ENCODE data around the gene TBCCD1. TPM values are rescaled to one million over a fixed set of nuclear protein-coding genes. Genes with fewer than 3 reads are reported as not detected.

Gene TBCCD1
- total RNA-seq, 1 experiment from 2014 or later: 25.1 TPM

DNA sequence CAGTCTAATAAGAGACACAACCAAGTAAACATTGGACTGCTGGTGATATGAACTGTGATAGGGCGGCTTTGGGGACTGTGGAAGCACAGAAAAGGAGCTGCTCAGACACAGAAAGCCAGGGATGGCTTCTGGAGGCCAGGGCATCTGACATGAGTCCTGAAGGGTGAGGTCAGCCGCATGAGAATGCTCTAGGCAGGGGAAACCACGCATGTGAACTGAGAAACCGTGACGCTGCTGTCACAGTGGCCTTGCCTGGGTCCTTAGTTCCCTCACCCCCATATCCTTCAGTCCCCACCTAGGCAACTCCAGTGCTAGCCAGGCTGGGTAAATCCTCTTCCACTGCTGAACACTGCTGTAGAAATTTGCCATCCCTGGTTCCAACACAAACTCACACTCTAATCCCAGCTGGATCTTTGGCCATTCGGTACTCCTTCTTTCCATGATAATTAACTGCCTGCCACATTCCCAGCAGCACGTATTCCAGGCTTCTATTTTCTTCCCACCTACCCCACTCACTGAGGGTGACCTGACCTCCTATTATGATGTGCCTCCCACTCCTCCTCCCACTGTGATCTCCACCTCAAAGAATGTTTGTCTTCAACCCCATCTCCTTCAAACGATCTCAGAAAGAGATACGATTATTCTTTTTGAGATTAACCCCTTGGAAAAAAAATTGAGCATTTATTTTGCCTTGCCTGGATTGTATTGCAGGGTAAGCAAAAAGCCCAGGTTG lies 54.4 kb downstream of the TBCCD1 start:
- Mint-ChIP-seq H3K4me3 (ENCODE audit: low read depth, unreplicated experiment) (no peak overlapping the region), H3K27ac (ENCODE audit: unreplicated experiment) (no peak overlapping the region), H3K4me1 (ENCODE audit: low read depth, unreplicated experiment) (no peaks in the 10 kb centered on the region), H3K9me3 (ENCODE audit: low read depth, unreplicated experiment) (no peaks in the 10 kb centered on the region), H3K27me3 (ENCODE audit: unreplicated experiment) (peaks cover 100% of the 10 kb centered on the region), H3K36me3 (ENCODE audit: insufficient read depth, unreplicated experiment) (no peaks in the 10 kb centered on the region)
- intact Hi-C loops (cut with micrococcal nuclease; ENCODE audit: unreplicated experiment): no loop called here
- TF ChIP-seq CTCF (IDR thresholded peaks at IDR 0.05; ENCODE audit: unreplicated experiment): no peak
- CTCF ChIA-PET: interaction anchor here (1.3 kb wide), 1 partner anchor 12 kb away, joined by 4 read pairs; no protein-coding TSS in a partner anchor
- no TSS peak for BruUV-seq (replicated peaks)
- DNase-seq: no peak

GRCh38 chr3:186511702-186512101 lies 55.4 kb downstream of the TBCCD1 start:
- H3K4me3 Mint-ChIP-seq (ENCODE audit: low read depth, unreplicated experiment): no peak overlapping the region
- no TSS peak for BruUV-seq (replicated peaks)
- no peaks in the 10 kb centered on the region for H3K9me3 Mint-ChIP-seq (ENCODE audit: low read depth, unreplicated experiment)
- H3K36me3 Mint-ChIP-seq (ENCODE audit: insufficient read depth, unreplicated experiment): no peaks in the 10 kb centered on the region
- DNase-seq: no peak
- no peaks in the 10 kb centered on the region for H3K4me1 Mint-ChIP-seq (ENCODE audit: low read depth, unreplicated experiment)
- CTCF ChIA-PET: no interaction called here
- no peak overlapping the region for H3K27ac Mint-ChIP-seq (ENCODE audit: unreplicated experiment)
- no peak for TF ChIP-seq CTCF (IDR thresholded peaks at IDR 0.05; ENCODE audit: unreplicated experiment)
- peaks cover 100% of the 10 kb centered on the region for H3K27me3 Mint-ChIP-seq (ENCODE audit: unreplicated experiment)
- intact Hi-C loops (cut with micrococcal nuclease; ENCODE audit: unreplicated experiment): no loop called here

GRCh38 chr3:186511245-186511644 lies 55.9 kb downstream of the TBCCD1 start:
- DNase-seq: no peak
- CTCF ChIA-PET: no interaction called here
- TF ChIP-seq CTCF (IDR thresholded peaks at IDR 0.05; ENCODE audit: unreplicated experiment): no peak
- H3K27me3 Mint-ChIP-seq (ENCODE audit: unreplicated experiment): peaks cover 100% of the 10 kb centered on the region
- no peak overlapping the region for H3K27ac Mint-ChIP-seq (ENCODE audit: unreplicated experiment)
- H3K9me3 Mint-ChIP-seq (ENCODE audit: low read depth, unreplicated experiment): no peaks in the 10 kb centered on the region
- H3K36me3 Mint-ChIP-seq (ENCODE audit: insufficient read depth, unreplicated experiment): no peaks in the 10 kb centered on the region
- BruUV-seq (replicated peaks): no TSS peak
- no peaks in the 10 kb centered on the region for H3K4me1 Mint-ChIP-seq (ENCODE audit: low read depth, unreplicated experiment)
- no peak overlapping the region for H3K4me3 Mint-ChIP-seq (ENCODE audit: low read depth, unreplicated experiment)
- intact Hi-C loops (cut with micrococcal nuclease; ENCODE audit: unreplicated experiment): no loop called here

GRCh38 chr3:186510374-186511079 lies 56.6 kb downstream of the TBCCD1 start:
- TF ChIP-seq CTCF (IDR thresholded peaks at IDR 0.05; ENCODE audit: unreplicated experiment): no peak
- BruUV-seq (replicated peaks): no TSS peak
- CTCF ChIA-PET: no interaction called here
- Mint-ChIP-seq H3K4me1 (ENCODE audit: low read depth, unreplicated experiment) (no peaks in the 10 kb centered on the region), H3K4me3 (ENCODE audit: low read depth, unreplicated experiment) (no peak overlapping the region), H3K36me3 (ENCODE audit: insufficient read depth, unreplicated experiment) (no peaks in the 10 kb centered on the region), H3K9me3 (ENCODE audit: low read depth, unreplicated experiment) (no peaks in the 10 kb centered on the region), H3K27ac (ENCODE audit: unreplicated experiment) (no peak overlapping the region), H3K27me3 (ENCODE audit: unreplicated experiment) (peaks cover 100% of the 10 kb centered on the region)
- intact Hi-C loops (cut with micrococcal nuclease; ENCODE audit: unreplicated experiment): no loop called here
- no peak for DNase-seq
